HCT116 (cell line): ENCODE results near the gene MYOM1. TPM values are rescaled to one million over a fixed set of nuclear protein-coding genes. Genes with fewer than 3 reads are reported as not detected.

ENCODE experiments used
- ATAC-seq: fragments of 200-7000 bp; cut with Tn5 transposase; 2 replicates; pipeline ENCODE4 v1.9.1; 2020; ENCODE audit warnings: mild to moderate bottlenecking, moderate library complexity
- BruUV-seq: library from RNA; stranded (reverse); fragments of 400-500 nt; replicated peaks from 2 replicates; lab custom pipeline; 2021; lab: Mats Ljungman, UMichigan
- CTCF ChIA-PET: fragments of 300-600 bp; sonication (Branson Sonifier 250); formaldehyde crosslinking; loops from one replicate; lab custom pipeline; 2021; ENCODE audit warnings: antibody characterized with exemption; lab: Charles Lee
- POLR2A ChIA-PET: fragments of 300-600, 350-600 bp; sonication (Branson Sonifier 250); formaldehyde crosslinking; loops from one replicate; lab custom pipeline; 2021; ENCODE audit warnings: antibody characterized with exemption; lab: Charles Lee
- RAD21 ChIA-PET, 2 experiments: fragments of 300-600 bp; sonication (Branson Sonifier 250); formaldehyde crosslinking; loops; one replicate each; lab custom pipeline; 2023; ENCODE audit warnings: low total read pairs in 2 of 2; ENCODE audit not compliant: uncharacterized antibody in 2 of 2, unreplicated experiment in 2 of 2, low non-redundant PET in 1 of 2; lab: Charles Lee
- DNase-seq: peaks from one replicate; pipeline ENCODE4 v3.0.0-alpha.2; 2010; ENCODE audit warnings: low read depth, low spot score
- H2AFZ ChIP-seq: fragments of 200-600 bp; shearing (Covaris generic), sonication (generic); 2 replicates; pipeline ENCODE4 v1.6.1; 2017; ENCODE audit warnings: low read depth, mixed run types, mixed read lengths, antibody characterized with exemption, low read length; ENCODE audit not compliant: poor library complexity, severe bottlenecking
- H3K27ac ChIP-seq: 2 replicates; pipeline ENCODE4 v1.5.1; 2012; ENCODE audit warnings: low read depth, low read length
- H3K27me3 ChIP-seq: fragments of 200-600 bp; sonication (generic); 2 replicates; pipeline ENCODE4 v1.6.1; 2016; ENCODE audit warnings: mixed run types, low read length, mixed read lengths; ENCODE audit not compliant: insufficient read depth
- H3K36me3 ChIP-seq, 2 experiments: fragments of 200-500 bp in 1 of 2; fragments of 200-600 bp in 1 of 2; sonication (Bioruptor generic) in 1 of 2; sonication (generic) in 1 of 2; 2 replicates each; pipeline versions ENCODE4 v1.5.1 to v1.6.1; 2014 to 2016; ENCODE audit warnings: low read length in 2 of 2, inconsistent platforms in 1 of 2, mixed read lengths in 1 of 2, mixed run types in 1 of 2; ENCODE audit not compliant: insufficient read depth in 2 of 2, control insufficient read depth in 1 of 2
- H3K4me1 ChIP-seq, 2 experiments: fragments of 200-600 bp in 1 of 2; sonication (generic) in 1 of 2; 2 replicates each; pipeline versions ENCODE4 v1.5.1 to v1.6.1; 2012 to 2017; ENCODE audit warnings: low read length in 2 of 2, inconsistent platforms in 1 of 2, mild to moderate bottlenecking in 1 of 2, mixed read lengths in 1 of 2, mixed run types in 1 of 2, moderate library complexity in 1 of 2; ENCODE audit not compliant: insufficient read depth in 2 of 2, control insufficient read depth in 1 of 2
- H3K4me2 ChIP-seq: fragments of 200-600 bp; sonication (generic); 2 replicates; pipeline ENCODE4 v1.6.1; 2017; ENCODE audit warnings: mixed run types, low read length, mixed read lengths
- H3K4me3 ChIP-seq, 2 experiments: fragments of 200-600 bp in 1 of 2; sonication (generic) in 1 of 2; replicated peaks in 1 of 2; 2 replicates each; pipeline ENCODE4 v1.5.1; 2011 to 2016; ENCODE audit warnings: low read length in 2 of 2, control low read depth in 1 of 2, low read depth in 1 of 2, mild to moderate bottlenecking in 1 of 2, mixed read lengths in 1 of 2, mixed run types in 1 of 2
- H3K79me2 ChIP-seq: fragments of 200-600 bp; sonication (generic); 2 replicates; pipeline ENCODE4 v1.6.1; 2017; ENCODE audit warnings: mild to moderate bottlenecking, mixed run types, low read length, moderate library complexity, mixed read lengths; ENCODE audit not compliant: insufficient read depth
- H3K9ac ChIP-seq: fragments of 200-600 bp; sonication (generic); 2 replicates; pipeline ENCODE4 v1.6.1; 2016; ENCODE audit warnings: low read length, mixed read lengths
- H3K9me2 ChIP-seq: fragments of 200-600 bp; sonication (generic), shearing (Covaris generic); 2 replicates; pipeline ENCODE4 v1.6.1; 2017; ENCODE audit warnings: mixed run types, mild to moderate bottlenecking, moderate library complexity; ENCODE audit not compliant: insufficient read depth
- H3K9me3 ChIP-seq, 2 experiments: fragments of 200-500 bp in 1 of 2; fragments of 200-600 bp in 1 of 2; sonication (Bioruptor generic) in 1 of 2; sonication (generic) in 1 of 2; 2 replicates each; pipeline ENCODE4 v1.6.1; 2014 to 2017; ENCODE audit warnings: low read length in 2 of 2, mixed read lengths in 2 of 2, inconsistent platforms in 1 of 2, low read depth in 1 of 2, mild to moderate bottlenecking in 1 of 2, mixed run types in 1 of 2, moderate library complexity in 1 of 2; ENCODE audit not compliant: control insufficient read depth in 1 of 2, insufficient read depth in 1 of 2
- H4K20me1 ChIP-seq: fragments of 200-600 bp; sonication (generic), shearing (Covaris generic); 2 replicates; pipeline ENCODE4 v1.6.1; 2017; ENCODE audit warnings: mixed run types, mild to moderate bottlenecking, moderate library complexity; ENCODE audit not compliant: insufficient read depth
- ELF1 ChIP-seq: IDR thresholded peaks from 2 replicates; pipeline ENCODE4 v1.6.1; 2012; ENCODE audit warnings: low read depth, borderline replicate concordance
- EZH2 ChIP-seq: fragments of 200-600 bp; sonication (generic); IDR thresholded peaks from 2 replicates; pipeline ENCODE4 v1.6.1; 2017; ENCODE audit warnings: antibody characterized with exemption, mixed run types
- FOSL1 ChIP-seq: IDR thresholded peaks from 2 replicates; pipeline ENCODE4 v1.6.1; 2012; ENCODE audit warnings: low read depth
- JUND ChIP-seq: IDR thresholded peaks from 2 replicates; pipeline ENCODE4 v1.6.1; 2012
- POLR2A ChIP-seq: IDR thresholded peaks from 2 replicates; pipeline ENCODE4 v1.7.0; 2011; ENCODE audit warnings: borderline replicate concordance; ENCODE audit not compliant: insufficient read depth, insufficient read length; ENCODE audit errors: extremely low read depth
- POLR2AphosphoS5 ChIP-seq: IDR thresholded peaks from 2 replicates; pipeline ENCODE4 v1.6.1; 2011; ENCODE audit warnings: mild to moderate bottlenecking, low read depth, low read length, moderate library complexity
- TCF7L2 ChIP-seq: IDR thresholded peaks from 2 replicates; pipeline ENCODE4 v1.7.0; 2011; ENCODE audit warnings: borderline replicate concordance, inconsistent platforms; ENCODE audit not compliant: insufficient read depth, insufficient read length; ENCODE audit errors: extremely low read depth
- ZFX ChIP-seq: fragments of 450-650 bp; IDR thresholded peaks from 2 replicates; pipeline ENCODE4 v1.6.1; 2017
- ZNF274 ChIP-seq: fragments of 200-500 bp; sonication (Bioruptor generic); IDR thresholded peaks from 2 replicates; pipeline ENCODE4 v1.6.1; 2014; ENCODE audit warnings: mild to moderate bottlenecking, low read depth, low read length, inconsistent platforms
- intact Hi-C: fragments of 100-400 bp; cut with micrococcal nuclease; formaldehyde crosslinking; loops from 2 replicates; pipeline ENCODE4 v1.10.0; 2022
- total RNA-seq: library from RNA; stranded (reverse); gene quantifications from one replicate; pipeline ENCODE4 v1.2.1, GENCODE V29; 2021; ENCODE audit not compliant: unreplicated experiment
- TF ChIP-seq, protein P1 (sequence below): IDR thresholded peaks from 2 replicates; pipeline ENCODE4 v1.6.1; 2012; ENCODE audit warnings: low read depth

The MYOM1 gene
- total RNA-seq, 1 experiment from 2014 or later: 0.52 TPM

DNA sequence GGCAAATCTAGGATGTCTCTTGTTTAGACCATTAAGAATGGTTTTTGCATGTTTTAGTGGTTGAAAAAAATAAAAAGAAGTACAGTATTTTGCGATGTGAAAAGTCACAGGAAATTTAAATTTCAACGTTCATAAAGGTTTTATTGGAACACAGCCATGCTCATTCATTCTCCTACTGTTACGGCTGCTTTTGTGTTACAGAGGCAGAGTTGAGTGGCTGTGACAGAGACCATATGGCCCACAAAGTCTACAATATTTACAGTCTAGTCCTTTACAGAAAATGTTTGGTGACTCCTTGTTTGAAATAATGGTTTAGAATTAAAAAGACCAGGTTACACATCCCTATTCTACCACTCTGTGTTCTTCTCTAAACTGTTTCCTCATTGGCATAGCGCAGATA, 48.1 kb downstream of the MYOM1 start:
- Histone ChIP-seq H2AFZ (no peak overlapping the region), H3K4me2 (no peak overlapping the region), H4K20me1 (no peaks in the 10 kb centered on the region), H3K36me3 (no peaks in the 10 kb centered on the region), H3K9ac (no peak overlapping the region), H3K9me3 (no peaks in the 10 kb centered on the region), H3K9me2 (no peaks in the 10 kb centered on the region), H3K27ac (no peak overlapping the region), H3K4me3 (no peak overlapping the region), H3K27me3 (no peaks in the 10 kb centered on the region), H3K79me2 (no peaks in the 10 kb centered on the region), H3K4me1 (no peaks in the 10 kb centered on the region)
- BruUV-seq: no TSS peak
- intact Hi-C loops: no loop called here
- TF ChIP-seq EZH2: no peak
- no peak for TF ChIP-seq ZNF274
- TF ChIP-seq TCF7L2: no peak
- no peak for TF ChIP-seq ELF1
- no peak for TF ChIP-seq POLR2AphosphoS5
- CTCF ChIA-PET: no interaction called here
- POLR2A ChIA-PET: no interaction called here
- DNase-seq (no peak), ATAC-seq (no peak)
- RAD21 ChIA-PET: no interaction called here

DNA sequence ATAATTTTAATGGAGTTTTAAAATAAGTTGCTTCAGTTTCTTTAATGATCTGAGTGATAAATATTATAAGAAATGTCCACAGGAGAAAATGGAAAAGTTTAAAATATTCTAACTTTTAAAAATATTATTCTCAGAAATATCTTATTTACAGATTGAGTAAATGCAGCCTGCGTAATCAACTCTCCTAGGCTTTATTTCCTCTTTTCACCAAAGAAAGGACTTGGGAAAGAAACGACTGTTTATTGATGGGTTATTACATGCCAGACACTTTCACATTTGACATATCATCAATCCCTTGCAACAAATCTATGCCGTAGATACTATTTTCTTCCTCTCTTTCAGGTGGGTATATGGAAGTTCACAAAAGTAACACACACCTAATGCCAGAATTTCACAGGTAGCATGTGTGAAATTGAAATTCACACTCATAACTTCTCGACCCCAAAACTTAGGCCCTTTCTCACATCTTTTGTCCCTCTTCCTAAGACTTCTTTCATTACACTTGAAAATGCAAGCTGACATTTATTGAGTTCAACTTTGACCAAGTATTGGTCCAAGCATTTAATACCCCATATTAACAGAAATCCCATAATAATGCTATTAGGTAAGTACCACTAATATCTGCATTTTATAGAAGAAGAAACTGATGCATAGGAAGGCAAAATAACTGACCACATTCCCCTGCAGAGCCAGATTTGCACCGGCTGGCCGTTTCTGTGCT, 49.2 kb downstream of the MYOM1 start:
- H3K4me2 ChIP-seq: no peak overlapping the region

More for the DNA sequence above, 49.2 kb downstream of the MYOM1 start:
- no peaks in the 10 kb centered on the region for H4K20me1 ChIP-seq
- ATAC-seq: no peak
- no peak overlapping the region for H3K4me3 ChIP-seq
- POLR2A ChIA-PET: no interaction called here
- DNase-seq: no peak
- no peaks in the 10 kb centered on the region for H3K79me2 ChIP-seq
- H3K27me3 ChIP-seq: no peaks in the 10 kb centered on the region
- H3K4me1 ChIP-seq: no peaks in the 10 kb centered on the region
- H3K9me3 ChIP-seq: no peaks in the 10 kb centered on the region
- H3K36me3 ChIP-seq: no peaks in the 10 kb centered on the region
- H3K9me2 ChIP-seq: no peaks in the 10 kb centered on the region
- CTCF ChIA-PET: no interaction called here
- RAD21 ChIA-PET: no interaction called here
- H3K27ac ChIP-seq: no peak overlapping the region
- no TSS peak for BruUV-seq
- no peak overlapping the region for H2AFZ ChIP-seq
- no peak overlapping the region for H3K9ac ChIP-seq
- intact Hi-C loops: no loop called here
- TF ChIP-seq, protein P1, sequence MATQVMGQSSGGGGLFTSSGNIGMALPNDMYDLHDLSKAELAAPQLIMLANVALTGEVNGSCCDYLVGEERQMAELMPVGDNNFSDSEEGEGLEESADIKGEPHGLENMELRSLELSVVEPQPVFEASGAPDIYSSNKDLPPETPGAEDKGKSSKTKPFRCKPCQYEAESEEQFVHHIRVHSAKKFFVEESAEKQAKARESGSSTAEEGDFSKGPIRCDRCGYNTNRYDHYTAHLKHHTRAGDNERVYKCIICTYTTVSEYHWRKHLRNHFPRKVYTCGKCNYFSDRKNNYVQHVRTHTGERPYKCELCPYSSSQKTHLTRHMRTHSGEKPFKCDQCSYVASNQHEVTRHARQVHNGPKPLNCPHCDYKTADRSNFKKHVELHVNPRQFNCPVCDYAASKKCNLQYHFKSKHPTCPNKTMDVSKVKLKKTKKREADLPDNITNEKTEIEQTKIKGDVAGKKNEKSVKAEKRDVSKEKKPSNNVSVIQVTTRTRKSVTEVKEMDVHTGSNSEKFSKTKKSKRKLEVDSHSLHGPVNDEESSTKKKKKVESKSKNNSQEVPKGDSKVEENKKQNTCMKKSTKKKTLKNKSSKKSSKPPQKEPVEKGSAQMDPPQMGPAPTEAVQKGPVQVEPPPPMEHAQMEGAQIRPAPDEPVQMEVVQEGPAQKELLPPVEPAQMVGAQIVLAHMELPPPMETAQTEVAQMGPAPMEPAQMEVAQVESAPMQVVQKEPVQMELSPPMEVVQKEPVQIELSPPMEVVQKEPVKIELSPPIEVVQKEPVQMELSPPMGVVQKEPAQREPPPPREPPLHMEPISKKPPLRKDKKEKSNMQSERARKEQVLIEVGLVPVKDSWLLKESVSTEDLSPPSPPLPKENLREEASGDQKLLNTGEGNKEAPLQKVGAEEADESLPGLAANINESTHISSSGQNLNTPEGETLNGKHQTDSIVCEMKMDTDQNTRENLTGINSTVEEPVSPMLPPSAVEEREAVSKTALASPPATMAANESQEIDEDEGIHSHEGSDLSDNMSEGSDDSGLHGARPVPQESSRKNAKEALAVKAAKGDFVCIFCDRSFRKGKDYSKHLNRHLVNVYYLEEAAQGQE: no peak
- TF ChIP-seq POLR2A (no peak), JUND (no peak), ZFX (no peak), FOSL1 (no peak)
